DND-41 (cell line): ENCODE measurements around the gene EEA1.

Experiments used
- ATAC-seq: fragments of 200-7000 bp; cut with Tn5 transposase; 3 replicates; pipeline ENCODE4 v1.9.1; 2021; ENCODE audit warnings: low read depth; ENCODE audit not compliant: insufficient read depth
- DNase-seq: peaks from one replicate; pipeline ENCODE4 v3.0.0-alpha.2; 2020
- H2AFZ ChIP-seq: 2 replicates; pipeline ENCODE4 v1.6.0; 2012; ENCODE audit warnings: low read depth, low read length
- H3K27ac ChIP-seq: 2 replicates; pipeline ENCODE4 v1.5.1; 2012; ENCODE audit warnings: low read length, inconsistent platforms
- H3K27me3 ChIP-seq: fragments of 200-600 bp; sonication (generic); 2 replicates; pipeline ENCODE4 v1.6.0; 2012; ENCODE audit warnings: low read length, mild to moderate bottlenecking, inconsistent platforms; ENCODE audit not compliant: insufficient read depth, poor library complexity
- H3K36me3 ChIP-seq: 2 replicates; pipeline ENCODE4 v1.5.1; 2012; ENCODE audit warnings: low read length, inconsistent platforms; ENCODE audit not compliant: insufficient read depth
- H3K4me1 ChIP-seq: 2 replicates; pipeline ENCODE4 v1.5.1; 2012; ENCODE audit warnings: mild to moderate bottlenecking, low read length; ENCODE audit not compliant: insufficient read depth
- H3K4me2 ChIP-seq: 2 replicates; pipeline ENCODE4 v1.6.0; 2012; ENCODE audit warnings: mild to moderate bottlenecking, moderate library complexity, low read length, inconsistent platforms; ENCODE audit not compliant: insufficient read depth
- H3K4me3 ChIP-seq, 2 experiments: fragments of 200-600 bp in 1 of 2; shearing (Covaris generic) in 1 of 2; 2 replicates each; pipeline ENCODE4 v1.5.1; 2012 to 2016; ENCODE audit warnings: inconsistent platforms in 2 of 2, low read length in 2 of 2, mild to moderate bottlenecking in 2 of 2, low read depth in 1 of 2, moderate library complexity in 1 of 2
- H3K79me2 ChIP-seq: 2 replicates; pipeline ENCODE4 v1.6.0; 2012; ENCODE audit warnings: low read length, inconsistent platforms; ENCODE audit not compliant: insufficient read depth
- H3K9ac ChIP-seq: 2 replicates; pipeline ENCODE4 v1.6.0; 2012; ENCODE audit warnings: low read depth, mild to moderate bottlenecking, inconsistent platforms, low read length, moderate library complexity
- H3K9me3 ChIP-seq: 2 replicates; pipeline ENCODE4 v1.5.1; 2012; ENCODE audit warnings: low read length, moderate library complexity, mild to moderate bottlenecking, inconsistent platforms; ENCODE audit not compliant: insufficient read depth, severe bottlenecking
- H4K20me1 ChIP-seq: 2 replicates; pipeline ENCODE4 v1.6.0; 2012; ENCODE audit warnings: low read length; ENCODE audit not compliant: insufficient read depth
- CTCF ChIP-seq: IDR thresholded peaks from 2 replicates; pipeline ENCODE4 v1.5.1; 2012; ENCODE audit warnings: borderline replicate concordance, low read length, moderate library complexity, mild to moderate bottlenecking; ENCODE audit not compliant: poor library complexity, severe bottlenecking; ENCODE audit errors: extremely low read depth
- EZH2 ChIP-seq: IDR thresholded peaks from 3 replicates; pipeline ENCODE4 v1.6.1; 2012; ENCODE audit warnings: borderline replicate concordance, low read depth, mild to moderate bottlenecking, moderate library complexity, low read length, inconsistent platforms; ENCODE audit not compliant: severe bottlenecking

EEA1 gene

GRCh38 chr12:92732716-92733115 lies 196.4 kb downstream of the EEA1 start:
- Histone ChIP-seq H3K9ac (no peak overlapping the region), H3K27ac (no peak overlapping the region), H3K4me1 (no peaks in the 10 kb centered on the region), H3K79me2 (no peaks in the 10 kb centered on the region), H2AFZ (no peak overlapping the region), H3K4me3 (no peak overlapping the region), H3K36me3 (no peaks in the 10 kb centered on the region), H3K4me2 (no peak overlapping the region), H3K9me3 (no peaks in the 10 kb centered on the region), H4K20me1 (no peaks in the 10 kb centered on the region), H3K27me3 (no peaks in the 10 kb centered on the region)
- no peak for ATAC-seq
- DNase-seq = no peak
- TF ChIP-seq EZH2 = no peak
- TF ChIP-seq CTCF = no peak

- Histone ChIP-seq H3K79me2 (no peaks in the 10 kb centered on the region), H3K27me3 (no peaks in the 10 kb centered on the region), H3K9me3 (no peaks in the 10 kb centered on the region), H3K36me3 (no peaks in the 10 kb centered on the region), H3K9ac (no peak overlapping the region), H3K4me1 (no peaks in the 10 kb centered on the region), H3K4me2 (no peak overlapping the region), H4K20me1 (no peaks in the 10 kb centered on the region), H3K27ac (no peak overlapping the region), H3K4me3 (no peak overlapping the region), H2AFZ (no peak overlapping the region)
- TF ChIP-seq EZH2 = no peak
- no peak for TF ChIP-seq CTCF
- ATAC-seq = no peak
- DNase-seq = no peak
Observed at GRCh38 chr12:92732216-92732615, 196.9 kb downstream of the EEA1 start.

GRCh38 chr12:92730758-92731157 lies 198.3 kb downstream of the EEA1 start:
- H3K9ac ChIP-seq = no peak overlapping the region
- H3K4me2 ChIP-seq = no peak overlapping the region
- no peak for TF ChIP-seq EZH2
- TF ChIP-seq CTCF = no peak
- ATAC-seq (no peak), DNase-seq (no peak)
- H4K20me1 ChIP-seq = no peaks in the 10 kb centered on the region
- no peak overlapping the region for H2AFZ ChIP-seq
- H3K4me3 ChIP-seq = no peak overlapping the region
- no peaks in the 10 kb centered on the region for H3K27me3 ChIP-seq
- H3K36me3 ChIP-seq = no peaks in the 10 kb centered on the region
- H3K9me3 ChIP-seq = no peaks in the 10 kb centered on the region
- H3K4me1 ChIP-seq = no peaks in the 10 kb centered on the region
- no peaks in the 10 kb centered on the region for H3K79me2 ChIP-seq
- no peak overlapping the region for H3K27ac ChIP-seq

- Histone ChIP-seq H3K9ac (no peak overlapping the region), H3K36me3 (no peaks in the 10 kb centered on the region), H2AFZ (no peak overlapping the region), H3K4me2 (no peak overlapping the region), H3K9me3 (no peaks in the 10 kb centered on the region), H3K4me1 (no peaks in the 10 kb centered on the region), H3K4me3 (no peak overlapping the region), H4K20me1 (no peaks in the 10 kb centered on the region), H3K27me3 (no peaks in the 10 kb centered on the region), H3K79me2 (no peaks in the 10 kb centered on the region), H3K27ac (no peak overlapping the region)
- DNase-seq = no peak
- ATAC-seq = no peak
- TF ChIP-seq CTCF (no peak), EZH2 (no peak)
Observed at GRCh38 chr12:92729773-92730305, 199.3 kb downstream of the EEA1 start.
